Glutamatergic neuron (in vitro differentiated cells): ENCODE results near the gene PSMA1. TPM values are rescaled to one million over a fixed set of nuclear protein-coding genes. Genes with fewer than 3 reads are reported as not detected.

Experiments
- DNase-seq: peaks from one replicate; pipeline ENCODE4 v3.0.0; 2022
- H3K27ac Mint-ChIP-seq: one replicate; pipeline ENCODE4 v1.8.0; 2020; ENCODE audit warnings: mild to moderate bottlenecking, mixed read lengths, inconsistent platforms; ENCODE audit not compliant: unreplicated experiment
- H3K27me3 Mint-ChIP-seq: one replicate; pipeline ENCODE4 v1.8.0; 2020; ENCODE audit warnings: mild to moderate bottlenecking, moderate library complexity, mixed read lengths, inconsistent platforms; ENCODE audit not compliant: unreplicated experiment
- H3K36me3 Mint-ChIP-seq: one replicate; pipeline ENCODE4 v1.8.0; 2020; ENCODE audit warnings: mild to moderate bottlenecking, mixed read lengths, inconsistent platforms; ENCODE audit not compliant: unreplicated experiment
- H3K4me1 Mint-ChIP-seq: one replicate; pipeline ENCODE4 v1.8.0; 2020; ENCODE audit warnings: mild to moderate bottlenecking, low read depth, mixed read lengths, inconsistent platforms; ENCODE audit not compliant: unreplicated experiment
- H3K4me3 Mint-ChIP-seq: one replicate; pipeline ENCODE4 v1.8.0; 2020; ENCODE audit warnings: mild to moderate bottlenecking, mixed read lengths, inconsistent platforms; ENCODE audit not compliant: unreplicated experiment
- H3K9me3 Mint-ChIP-seq: one replicate; pipeline ENCODE4 v1.8.0; 2020; ENCODE audit warnings: mild to moderate bottlenecking, moderate library complexity, mixed read lengths, inconsistent platforms; ENCODE audit not compliant: unreplicated experiment
- total RNA-seq: library from RNA; stranded (reverse); fragmentation: NEBNext Ultra II Directional; extraction: Animal tissue kit (Norgen Biotek cat#: 25700); gene quantifications from one replicate; pipeline ENCODE4 v1.2.1, GENCODE V29; 2021; ENCODE audit not compliant: unreplicated experiment
- TF ChIP-seq, protein P1 (sequence below): fragments of 200-600 bp; sonication (generic); IDR thresholded peaks from one replicate; pipeline ENCODE4 v1.5.0; 2021; ENCODE audit not compliant: partially characterized antibody, unreplicated experiment

PSMA1 gene
- total RNA-seq, 1 donor from 2014 or later: 137 TPM

DNA sequence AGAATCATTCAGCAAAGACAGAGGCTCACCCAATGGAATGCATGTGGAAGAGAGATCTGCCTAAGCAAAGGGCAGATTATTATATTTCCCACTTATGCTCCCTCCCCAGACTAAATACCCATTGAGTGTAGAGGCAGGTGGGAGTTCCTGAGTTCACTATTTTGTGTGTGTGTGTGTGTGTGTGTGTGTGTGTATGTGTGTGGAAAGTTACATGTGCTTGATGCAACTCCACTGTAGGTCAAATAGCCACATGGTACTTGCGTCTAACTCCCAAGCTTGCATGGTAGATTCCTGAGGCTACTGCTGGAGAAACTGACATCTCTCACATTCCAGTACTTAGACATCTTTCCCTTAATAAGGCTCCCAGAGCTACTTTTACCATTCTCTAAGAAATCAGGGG lies 17.2 kb downstream of the PSMA1 start:
- Mint-ChIP-seq H3K4me1 (peaks cover 7% of the 10 kb centered on the region), H3K27ac (no peak overlapping the region), H3K4me3 (no peak overlapping the region), H3K9me3 (peaks cover 2% of the 10 kb centered on the region), H3K27me3 (no peaks in the 10 kb centered on the region), H3K36me3 (no peaks in the 10 kb centered on the region)
- no peak for DNase-seq
- TF ChIP-seq, protein P1, sequence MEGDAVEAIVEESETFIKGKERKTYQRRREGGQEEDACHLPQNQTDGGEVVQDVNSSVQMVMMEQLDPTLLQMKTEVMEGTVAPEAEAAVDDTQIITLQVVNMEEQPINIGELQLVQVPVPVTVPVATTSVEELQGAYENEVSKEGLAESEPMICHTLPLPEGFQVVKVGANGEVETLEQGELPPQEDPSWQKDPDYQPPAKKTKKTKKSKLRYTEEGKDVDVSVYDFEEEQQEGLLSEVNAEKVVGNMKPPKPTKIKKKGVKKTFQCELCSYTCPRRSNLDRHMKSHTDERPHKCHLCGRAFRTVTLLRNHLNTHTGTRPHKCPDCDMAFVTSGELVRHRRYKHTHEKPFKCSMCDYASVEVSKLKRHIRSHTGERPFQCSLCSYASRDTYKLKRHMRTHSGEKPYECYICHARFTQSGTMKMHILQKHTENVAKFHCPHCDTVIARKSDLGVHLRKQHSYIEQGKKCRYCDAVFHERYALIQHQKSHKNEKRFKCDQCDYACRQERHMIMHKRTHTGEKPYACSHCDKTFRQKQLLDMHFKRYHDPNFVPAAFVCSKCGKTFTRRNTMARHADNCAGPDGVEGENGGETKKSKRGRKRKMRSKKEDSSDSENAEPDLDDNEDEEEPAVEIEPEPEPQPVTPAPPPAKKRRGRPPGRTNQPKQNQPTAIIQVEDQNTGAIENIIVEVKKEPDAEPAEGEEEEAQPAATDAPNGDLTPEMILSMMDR: no peak

DNA sequence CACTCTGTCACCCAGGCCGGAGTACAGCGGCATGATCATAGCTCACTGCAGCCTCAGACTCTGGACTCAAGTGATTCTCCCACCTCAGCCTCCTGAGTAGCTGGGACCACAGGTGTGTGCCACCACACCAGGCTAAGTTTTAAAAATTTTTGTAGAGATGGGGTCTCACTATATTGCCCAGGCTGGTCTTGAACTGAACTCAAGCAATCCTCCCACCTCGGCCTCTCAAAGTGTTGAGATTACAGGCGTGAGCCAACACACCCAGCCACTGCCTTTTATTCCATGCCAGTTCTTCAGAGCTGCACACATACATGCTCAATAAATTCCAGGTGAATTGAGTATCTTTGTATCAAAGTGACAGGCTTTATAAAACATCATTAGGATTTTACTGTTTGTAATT lies 18.1 kb downstream of the PSMA1 start:
- TF ChIP-seq, protein P1: no peak
- H3K9me3 Mint-ChIP-seq: peaks cover 2% of the 10 kb centered on the region

DNA sequence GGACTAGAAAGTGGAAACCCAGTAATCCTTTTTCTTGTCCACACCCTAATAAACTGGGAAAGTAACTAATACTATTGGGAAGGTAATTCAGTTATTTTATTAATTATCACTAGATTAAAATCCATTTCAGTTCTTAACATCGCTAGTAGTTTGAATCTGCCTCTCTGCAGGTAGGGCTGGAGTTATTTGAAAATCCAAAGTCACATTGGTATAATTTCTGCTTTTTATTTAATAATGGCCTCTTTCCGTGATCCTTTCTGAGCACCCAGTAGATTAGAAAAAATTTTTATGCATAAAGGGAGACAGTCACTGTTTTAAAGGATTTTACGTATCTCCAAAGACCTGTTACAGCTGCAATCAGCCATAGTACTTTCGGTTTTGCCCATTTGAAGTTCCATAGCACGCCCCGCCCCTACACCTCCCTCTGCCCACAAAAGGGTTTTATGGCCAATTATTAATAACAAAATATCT lies 20.0 kb downstream of the PSMA1 start:
- H3K36me3 Mint-ChIP-seq: peaks cover 5% of the 10 kb centered on the region
- H3K4me3 Mint-ChIP-seq: peak overlapping the region; percentile 96
- no peak for DNase-seq
- peaks cover 2% of the 10 kb centered on the region for H3K9me3 Mint-ChIP-seq
- H3K27me3 Mint-ChIP-seq: peaks cover 4% of the 10 kb centered on the region
- TF ChIP-seq, protein P1: no peak
- peaks cover 7% of the 10 kb centered on the region for H3K4me1 Mint-ChIP-seq
- H3K27ac Mint-ChIP-seq: no peak overlapping the region

More for the DNA sequence above, 18.1 kb downstream of the PSMA1 start:
- Mint-ChIP-seq H3K27ac (no peak overlapping the region), H3K4me1 (peaks cover 7% of the 10 kb centered on the region), H3K36me3 (peaks cover 5% of the 10 kb centered on the region), H3K27me3 (peaks cover 2% of the 10 kb centered on the region), H3K4me3 (no peak overlapping the region)
- no peak for DNase-seq

DNA sequence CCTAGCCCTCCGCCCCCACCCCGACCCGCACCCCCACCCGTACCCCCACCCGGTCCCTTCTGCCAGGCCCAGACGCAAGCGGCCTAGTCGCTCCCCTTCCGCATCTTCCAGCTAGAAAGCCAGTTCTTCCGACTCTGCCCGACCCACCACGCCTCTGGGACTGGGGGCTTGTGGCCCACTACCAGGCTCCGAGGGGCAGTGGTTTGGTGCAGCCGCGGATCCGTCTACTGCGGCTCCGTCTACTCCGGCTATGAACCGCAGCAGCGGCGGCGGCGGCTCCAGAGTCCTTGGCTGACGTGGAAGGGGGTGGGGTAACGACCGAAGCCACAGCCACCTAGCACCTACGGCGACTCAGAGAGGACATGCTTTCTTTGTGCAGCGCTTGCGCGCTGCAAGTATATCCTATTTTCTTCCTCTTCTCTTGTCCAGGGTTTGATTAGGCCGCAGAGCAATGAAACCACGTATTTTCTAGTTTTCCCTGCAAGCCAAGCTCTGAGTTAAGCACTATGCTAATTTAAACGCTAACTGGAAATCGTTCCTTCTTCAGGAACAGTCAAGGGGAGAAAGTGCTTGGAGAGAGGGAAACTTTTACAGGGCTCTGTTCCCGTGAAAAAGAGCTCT lies 20.5 kb downstream of the PSMA1 start, which contains the start of gene COPB1:
COPB1 (minus strand) TSS at position 252 of the 621 bp plus-strand sequence. CDS start 883 bp downstream, outside the sequence.
- TF ChIP-seq, protein P1: no peak
- peak; percentile 92 for DNase-seq
- H3K27ac Mint-ChIP-seq: peak within 1 kb of the TSS; percentile 93
- peaks cover 4% of the 10 kb centered on the region for H3K27me3 Mint-ChIP-seq
- H3K4me1 Mint-ChIP-seq: peaks cover 7% of the 10 kb centered on the region
- peaks cover 5% of the 10 kb centered on the region for H3K36me3 Mint-ChIP-seq
- H3K9me3 Mint-ChIP-seq: peaks cover 2% of the 10 kb centered on the region
- H3K4me3 Mint-ChIP-seq: peak within 1 kb of the TSS; percentile 96

DNA sequence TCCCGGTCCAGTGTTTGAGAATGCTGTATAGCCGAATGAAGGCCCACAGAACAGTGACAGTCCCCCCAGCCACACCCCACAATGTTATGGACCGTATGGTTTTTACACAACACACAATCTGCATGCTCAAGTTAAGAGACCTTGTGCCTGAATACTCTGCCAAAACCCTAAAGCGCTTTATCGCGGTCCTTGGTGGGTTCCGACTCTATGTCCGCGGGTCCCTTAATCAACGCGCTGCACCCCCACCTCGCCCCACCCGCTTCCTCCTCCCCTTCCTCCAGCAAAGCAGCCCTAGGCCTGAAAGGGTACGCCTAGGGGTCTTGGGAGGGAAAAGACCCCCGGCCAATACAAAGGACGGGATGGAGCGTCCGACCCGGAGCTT lies 21.0 kb downstream of the PSMA1 start:
- peak overlapping the region; percentile 96 for H3K4me3 Mint-ChIP-seq
- peaks cover 4% of the 10 kb centered on the region for H3K27me3 Mint-ChIP-seq
- TF ChIP-seq, protein P1: no peak
- peak; percentile 56 for DNase-seq
- peaks cover 2% of the 10 kb centered on the region for H3K9me3 Mint-ChIP-seq
- H3K4me1 Mint-ChIP-seq: peaks cover 7% of the 10 kb centered on the region
- H3K27ac Mint-ChIP-seq: peak overlapping the region; percentile 91
- H3K36me3 Mint-ChIP-seq: peaks cover 5% of the 10 kb centered on the region
